ENCODE measurements around the gene CFAP90. TPM values are rescaled to one million over a fixed set of nuclear protein-coding genes. Genes with fewer than 3 reads are reported as not detected.

CFAP90 gene
- total and polyA plus RNA-seq, 4 donors = 13.0 to 29.8 (median 15.6) TPM

- no peak for TF ChIP-seq CTCF (IDR thresholded peaks at IDR 0.05; ENCODE audit: control extremely low read depth, extremely low read depth)
- H3K9me3 ChIP-seq (ENCODE audit: control insufficient read depth in 4 of 4, insufficient read depth in 3 of 4, low read length in 3 of 4) = no peaks in the 10 kb centered on the region
- H3K4me1 ChIP-seq (ENCODE audit: control insufficient read depth in 5 of 5, insufficient read depth in 5 of 5, low read length in 5 of 5) = no peaks in the 10 kb centered on the region
- H3K36me3 ChIP-seq (ENCODE audit: control insufficient read depth in 4 of 4, insufficient read depth in 4 of 4, low read length in 4 of 4) = no peaks in the 10 kb centered on the region
- H3K27me3 ChIP-seq (ENCODE audit: control insufficient read depth in 3 of 3, insufficient read depth in 3 of 3, low read length in 2 of 3) = no peaks in the 10 kb centered on the region
- no peak overlapping the region for H3K27ac ChIP-seq (ENCODE audit: low read depth in 1 of 2, low read length in 1 of 2)
- no peak overlapping the region for H3K9ac ChIP-seq (ENCODE audit: insufficient read depth in 1 of 2, low read length in 2 of 2)
- DNase-seq = no peak
- no peak overlapping the region for H3K4me3 ChIP-seq
- WGBS, 2 donors = 56 to 59% methylated on average over 3 of the region's 3 CpGs
- no peak for ATAC-seq (ENCODE audit: insufficient read depth, low FRiP score)
Measured at GRCh38 chr5:7822449-7822848, 28.5 kb downstream of the CFAP90 start.

GRCh38 chr5:7816535-7816901 lies 34.4 kb downstream of the CFAP90 start:
- Histone ChIP-seq H3K36me3 (ENCODE audit: control insufficient read depth in 4 of 4, insufficient read depth in 4 of 4, low read length in 4 of 4) (no peaks in the 10 kb centered on the region), H3K27me3 (ENCODE audit: control insufficient read depth in 3 of 3, insufficient read depth in 3 of 3, low read length in 2 of 3) (no peaks in the 10 kb centered on the region), H3K4me1 (ENCODE audit: control insufficient read depth in 5 of 5, insufficient read depth in 5 of 5, low read length in 5 of 5) (peaks cover 0 to 2% (median 0%) of the 10 kb centered on the region in 5 donors), H3K4me3 (no peak overlapping the region), H3K9ac (ENCODE audit: insufficient read depth in 1 of 2, low read length in 2 of 2) (no peak overlapping the region), H3K9me3 (ENCODE audit: control insufficient read depth in 4 of 4, insufficient read depth in 3 of 4, low read length in 3 of 4) (no peaks in the 10 kb centered on the region), H3K27ac (ENCODE audit: low read depth in 1 of 2, low read length in 1 of 2) (no peak overlapping the region)
- ATAC-seq (ENCODE audit: insufficient read depth, low FRiP score) = no peak
- 37 to 38% methylated on average over 9 of the region's 9 CpGs for WGBS, 2 donors
- TF ChIP-seq CTCF (IDR thresholded peaks at IDR 0.05; ENCODE audit: control extremely low read depth, extremely low read depth) = no peak
- DNase-seq = no peak

- Histone ChIP-seq H3K27ac (ENCODE audit: low read depth in 1 of 2, low read length in 1 of 2) (no peak overlapping the region), H3K9me3 (ENCODE audit: control insufficient read depth in 4 of 4, insufficient read depth in 3 of 4, low read length in 3 of 4) (no peaks in the 10 kb centered on the region), H3K36me3 (ENCODE audit: control insufficient read depth in 4 of 4, insufficient read depth in 4 of 4, low read length in 4 of 4) (no peaks in the 10 kb centered on the region), H3K4me3 (no peak overlapping the region), H3K27me3 (ENCODE audit: control insufficient read depth in 3 of 3, insufficient read depth in 3 of 3, low read length in 2 of 3) (no peaks in the 10 kb centered on the region), H3K4me1 (ENCODE audit: control insufficient read depth in 5 of 5, insufficient read depth in 5 of 5, low read length in 5 of 5) (peaks cover 0 to 2% (median 0%) of the 10 kb centered on the region in 5 donors), H3K9ac (ENCODE audit: insufficient read depth in 1 of 2, low read length in 2 of 2) (no peak overlapping the region)
- WGBS, 2 donors = 10 to 12% methylated on average over 12 of the region's 12 CpGs
- peak; percentile 62 to 83 (median 81) for DNase-seq
- peak; percentile 45 for TF ChIP-seq CTCF (IDR thresholded peaks at IDR 0.05; ENCODE audit: control extremely low read depth, extremely low read depth)
- ATAC-seq (ENCODE audit: insufficient read depth, low FRiP score) = peak; percentile 87
Measured at GRCh38 chr5:7815892-7816534, 34.9 kb downstream of the CFAP90 start.

GRCh38 chr5:7814816-7815215 lies 36.1 kb downstream of the CFAP90 start:
- Histone ChIP-seq H3K27me3 (ENCODE audit: control insufficient read depth in 3 of 3, insufficient read depth in 3 of 3, low read length in 2 of 3) (no peaks in the 10 kb centered on the region), H3K27ac (ENCODE audit: low read depth in 1 of 2, low read length in 1 of 2) (no peak overlapping the region), H3K9ac (ENCODE audit: insufficient read depth in 1 of 2, low read length in 2 of 2) (no peak overlapping the region), H3K9me3 (ENCODE audit: control insufficient read depth in 4 of 4, insufficient read depth in 3 of 4, low read length in 3 of 4) (no peaks in the 10 kb centered on the region), H3K36me3 (ENCODE audit: control insufficient read depth in 4 of 4, insufficient read depth in 4 of 4, low read length in 4 of 4) (no peaks in the 10 kb centered on the region), H3K4me3 (no peak overlapping the region), H3K4me1 (ENCODE audit: control insufficient read depth in 5 of 5, insufficient read depth in 5 of 5, low read length in 5 of 5) (peaks cover 0 to 2% (median 0%) of the 10 kb centered on the region in 5 donors)
- 91 to 97% methylated on average over 10 of the region's 10 CpGs for WGBS, 2 donors
- no peak for ATAC-seq (ENCODE audit: insufficient read depth, low FRiP score)
- no peak for TF ChIP-seq CTCF (IDR thresholded peaks at IDR 0.05; ENCODE audit: control extremely low read depth, extremely low read depth)
- no peak for DNase-seq

Measured in lung (tissue), 12 donors.